Motor neuron (in vitro differentiated cells): ENCODE data around the gene RPS3A. TPM values are rescaled to one million over a fixed set of nuclear protein-coding genes. Genes with fewer than 3 reads are reported as not detected.
"Not testable (repeated sequence)": the region's sequence is repeated elsewhere in the genome, so short reads cannot be mapped to it uniquely, and the experiment has no call there.

Experiments used
- ATAC-seq, 8 experiments: fragments of 200-7000 bp; cut with Tn5 transposase; replicated peaks in 6 of 8; 2 replicates each; pipeline ENCODE4 v1.8.0; 2021; ENCODE audit warnings: mild to moderate bottlenecking in 8 of 8, moderate library complexity in 8 of 8
- H3K27ac ChIP-seq, 2 donors: fragments of 250-450 bp; sonication (Bioruptor Pico); 2 replicates each; pipeline ENCODE4 v1.9.0; 2021; ENCODE audit warnings: antibody characterized with exemption in 2 of 2, mild to moderate bottlenecking in 2 of 2, moderate library complexity in 1 of 2
- H3K4me1 ChIP-seq, 2 donors: fragments of 250-450 bp; sonication (Bioruptor Pico); replicated peaks in 1 of 2; 2 replicates each; pipeline ENCODE4 v1.6.1; 2021; ENCODE audit warnings: antibody characterized with exemption in 2 of 2, mild to moderate bottlenecking in 2 of 2, moderate library complexity in 1 of 2
- H3K4me3 ChIP-seq, 5 donors: fragments of 250-450 bp; sonication (Bioruptor Pico); 2 replicates each; pipeline ENCODE4 v1.9.0; 2021; ENCODE audit warnings: antibody characterized with exemption in 5 of 5, mild to moderate bottlenecking in 5 of 5, moderate library complexity in 4 of 5
- WGBS, 10 experiments: fragments of 450-650 bp; shearing (Covaris generic); methylation state at CpG; one replicate each; pipeline ENCODE4 v1.0.0; 2022; 5-methylcytosine and 5-hydroxymethylcytosine counted together
- in situ Hi-C, 9 experiments: fragments of 400-800 bp; cut with MboI; loops; one replicate each; pipeline ENCODE4 v1.15.0; 2021; ENCODE audit warnings: low sequenced_read_pairs in 9 of 9, low pct_unique_long_range_greater_than_20kb in 2 of 9; ENCODE audit not compliant: unreplicated experiment in 9 of 9
- total RNA-seq, 8 experiments: library from RNA; unstranded; fragments of 300-600 nt; gene quantifications; 2 replicates each; pipeline versions ENCODE4 v1.2.3 to v1.2.4, GENCODE V29; 2022

Gene RPS3A
- total RNA-seq, 8 experiments from 2014 or later: 2,006 to 5,121 (median 2,647) TPM

DNA sequence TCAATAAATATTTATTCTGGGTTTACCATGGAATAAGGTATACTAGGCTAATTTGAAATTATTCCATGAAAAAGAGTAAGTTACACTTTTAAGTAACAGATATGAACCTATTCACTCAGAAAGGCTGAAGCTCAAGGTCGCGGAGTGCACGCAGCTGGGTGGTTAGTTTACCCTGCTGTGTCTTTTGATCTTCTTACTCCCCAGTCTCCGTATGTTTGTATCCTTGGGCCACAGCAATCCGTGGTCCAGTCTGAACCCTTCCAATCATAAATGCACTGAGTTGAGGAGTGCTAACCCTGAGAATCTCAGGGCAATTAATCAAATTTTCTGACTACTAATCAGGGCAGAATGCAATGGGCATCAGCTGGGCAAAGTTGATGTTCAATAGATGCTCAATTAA lies 33.9 kb downstream of the RPS3A start:
- 71 to 100% (median 94%) methylated on average over 2 to 5 of the region's 5 CpGs; no CpG with 5 or more reads in 4 of the 10 experiments for WGBS, 10 experiments
- ATAC-seq: no peak
- in situ Hi-C loops: loop anchor here in 2 of 9 experiments (25.0 kb wide), 2 partner anchors 229 to 479 kb away; no protein-coding TSS in a partner anchor
- H3K27ac ChIP-seq: no peak overlapping the region
- H3K4me1 ChIP-seq: no peaks in the 10 kb centered on the region
- H3K4me3 ChIP-seq: no peak overlapping the region

DNA sequence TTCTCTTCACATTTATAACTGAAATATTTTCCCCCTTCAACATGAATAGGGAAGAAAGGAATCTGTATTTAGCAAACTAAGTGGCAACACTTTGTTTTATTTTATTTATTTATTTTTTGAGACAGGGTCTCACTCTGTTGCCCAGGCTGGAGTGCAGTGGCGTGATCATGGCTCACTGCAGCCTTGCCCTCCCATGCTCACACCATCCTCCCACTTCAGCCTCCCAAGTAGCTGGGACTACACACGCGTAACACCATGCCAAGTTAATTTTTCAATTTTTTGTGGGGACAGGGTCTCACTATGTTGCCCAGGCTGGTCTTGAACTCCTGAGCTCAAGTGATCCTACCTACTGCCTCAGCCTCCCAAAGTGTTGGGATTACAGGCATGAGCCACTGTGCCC lies 36.6 kb downstream of the RPS3A start:
- 100% methylated on average over 1 to 2 of the region's 3 CpGs; no CpG with 5 or more reads in 2 of the 10 experiments for WGBS, 10 experiments
- not testable (repeated sequence) for ATAC-seq
- in situ Hi-C loops: loop anchor here in 2 of 9 experiments (25.0 kb wide), 2 partner anchors 226 to 476 kb away; no protein-coding TSS in a partner anchor

DNA sequence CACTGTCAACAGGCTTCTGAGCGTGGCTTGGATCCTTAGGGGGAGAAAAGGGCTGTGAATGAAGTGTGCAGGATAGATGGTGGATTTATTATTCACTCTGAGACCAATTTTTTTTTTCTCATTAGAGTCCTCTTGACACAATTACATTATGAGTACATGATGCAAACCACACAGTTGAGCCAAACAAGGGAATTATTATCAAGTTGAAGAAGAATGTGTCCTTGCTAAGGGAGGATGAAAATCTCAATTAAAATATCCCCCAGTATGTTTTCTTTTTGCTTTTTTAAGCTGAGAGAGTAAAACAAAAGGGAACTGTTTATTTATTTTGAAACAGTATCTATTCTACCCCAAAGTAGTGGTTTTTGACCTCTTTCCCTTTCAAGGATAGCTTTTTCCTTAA lies 40.4 kb downstream of the RPS3A start:
- Histone ChIP-seq H3K4me1 (no peaks in the 10 kb centered on the region), H3K27ac (no peak overlapping the region), H3K4me3 (no peak overlapping the region)
- WGBS, 10 experiments: 88 to 100% (median 92%) methylated on average over 1 of the region's 1 CpG; no CpG with 5 or more reads in 6 of the 10 experiments
- in situ Hi-C loops: loop anchor here in 2 of 9 experiments (25.0 kb wide), 2 partner anchors 222 to 472 kb away; no protein-coding TSS in a partner anchor
- no peak for ATAC-seq

More for the DNA sequence above, 36.6 kb downstream of the RPS3A start:
- not testable (repeated sequence) for H3K4me3 ChIP-seq, H3K27ac ChIP-seq, H3K4me1 ChIP-seq

DNA sequence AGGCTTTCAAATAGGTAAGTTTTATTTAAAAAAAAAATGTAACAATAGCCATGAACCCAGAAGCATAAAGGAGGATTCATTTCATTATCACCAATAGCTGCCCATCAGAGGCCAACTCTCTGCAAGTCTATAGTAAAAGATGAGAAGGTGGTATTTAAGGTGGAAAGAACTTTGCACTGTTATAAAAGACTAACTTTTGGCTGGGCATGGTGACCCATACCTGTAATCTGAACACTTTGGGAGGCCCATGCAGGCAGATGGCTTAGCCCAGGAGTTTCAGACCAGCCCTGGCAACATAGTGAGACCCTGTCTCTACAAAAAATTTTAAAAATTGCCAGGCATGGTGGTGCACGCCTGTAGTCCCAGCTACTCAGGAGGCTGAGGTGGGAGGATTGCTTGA lies 43.3 kb downstream of the RPS3A start:
- in situ Hi-C loops: loop anchor here in 2 of 9 experiments (25.0 kb wide), 2 partner anchors 220 to 470 kb away; no protein-coding TSS in a partner anchor
- ATAC-seq: no peak
- WGBS, 10 experiments: 100% methylated on average over 1 of the region's 1 CpG; no CpG with 5 or more reads in 9 of the 10 experiments
- Histone ChIP-seq H3K4me3 (no peak overlapping the region), H3K4me1 (no peaks in the 10 kb centered on the region), H3K27ac (no peak overlapping the region)

DNA sequence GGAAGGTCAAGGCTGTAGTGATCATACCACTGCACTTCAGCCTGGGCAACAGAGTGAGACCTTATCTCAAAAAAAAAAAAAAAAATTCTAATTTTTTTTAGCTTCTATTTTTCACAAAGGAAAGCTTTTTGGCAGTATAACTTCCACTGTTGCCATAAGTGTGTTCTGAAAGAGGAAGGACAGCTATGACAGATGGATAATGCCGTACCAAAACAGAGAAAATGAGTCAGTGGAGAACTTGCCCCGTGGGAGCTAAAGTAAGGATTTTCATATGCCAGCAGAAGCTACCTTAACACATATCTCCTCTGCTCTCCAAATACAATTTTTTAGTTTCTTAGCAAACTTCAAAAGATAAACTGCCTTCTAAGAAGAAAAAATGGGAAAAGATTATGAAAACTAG lies 43.7 kb downstream of the RPS3A start:
- no peak for ATAC-seq
- H3K4me1 ChIP-seq: no peaks in the 10 kb centered on the region
- no peak overlapping the region for H3K4me3 ChIP-seq
- no peak overlapping the region for H3K27ac ChIP-seq
- in situ Hi-C loops: loop anchor here in 2 of 9 experiments (25.0 kb wide), 2 partner anchors 219 to 469 kb away; no protein-coding TSS in a partner anchor
- WGBS, 10 experiments: 90 to 100% (median 100%) methylated on average over 1 to 2 of the region's 2 CpGs; no CpG with 5 or more reads in 3 of the 10 experiments

DNA sequence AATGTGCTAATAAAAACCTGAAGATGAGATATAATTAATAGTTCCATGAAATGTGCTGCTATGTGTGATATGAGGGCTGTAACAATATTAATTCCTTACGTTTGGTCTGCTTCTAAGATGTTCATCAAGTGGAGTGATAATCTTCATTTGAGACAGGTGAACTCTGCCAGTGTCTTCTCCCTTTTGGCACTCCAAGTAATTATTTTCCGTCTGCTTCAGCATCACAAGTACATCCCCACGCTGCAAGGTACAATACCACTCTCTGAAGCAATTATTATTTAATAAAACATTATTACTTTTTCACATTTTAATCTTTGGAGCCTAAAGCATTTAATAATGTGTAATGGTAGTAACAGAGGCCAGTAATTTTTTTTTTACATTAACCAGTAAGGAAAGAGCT lies 44.4 kb downstream of the RPS3A start:
- Histone ChIP-seq H3K4me1 (no peaks in the 10 kb centered on the region), H3K27ac (no peak overlapping the region), H3K4me3 (no peak overlapping the region)
- WGBS, 10 experiments: 81 to 100% (median 98%) methylated on average over 1 to 3 of the region's 3 CpGs; no CpG with 5 or more reads in 1 of the 10 experiments
- in situ Hi-C loops: loop anchor here in 2 of 9 experiments (25.0 kb wide), 2 partner anchors 218 to 468 kb away; no protein-coding TSS in a partner anchor
- ATAC-seq: no peak

DNA sequence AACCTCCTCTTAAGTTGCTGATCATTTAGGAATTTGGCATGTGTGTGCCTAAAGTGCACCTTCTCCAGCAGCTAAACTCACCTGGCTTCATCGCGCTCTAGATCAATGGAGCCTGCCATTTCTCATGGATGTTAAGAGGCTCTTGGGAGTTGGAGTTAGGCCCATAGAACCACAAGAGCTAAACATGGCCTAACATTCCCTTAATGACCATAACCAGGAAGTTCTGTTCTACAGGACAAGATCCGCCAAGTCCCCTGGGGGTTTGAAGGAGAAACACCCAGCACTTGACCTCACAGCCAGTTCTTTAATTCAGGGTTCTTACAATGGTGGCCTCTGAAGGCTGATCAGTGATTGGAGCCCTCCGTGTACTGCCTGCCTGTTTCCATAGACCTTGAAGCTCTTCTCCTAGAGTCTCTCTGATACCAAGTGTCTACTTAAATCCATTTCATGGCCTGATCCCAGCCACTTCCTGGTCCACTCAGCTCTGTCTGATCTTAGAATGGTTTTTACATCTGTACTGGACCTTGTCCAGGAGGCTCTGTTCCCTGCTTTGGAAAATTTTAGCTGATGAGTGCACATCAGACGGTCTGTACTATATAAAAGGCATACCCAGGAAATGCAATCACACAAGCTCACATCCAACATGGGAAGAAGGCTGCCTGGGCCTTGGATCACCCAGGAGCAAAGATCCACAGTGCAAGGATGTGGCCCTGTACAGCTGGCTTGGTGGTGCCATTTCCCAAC lies 45.1 kb downstream of the RPS3A start:
- in situ Hi-C loops: loop anchor here in 2 of 9 experiments (25.0 kb wide), 2 partner anchors 218 to 468 kb away; no protein-coding TSS in a partner anchor
- no peak overlapping the region for H3K4me3 ChIP-seq
- WGBS, 10 experiments: 88 to 100% (median 100%) methylated on average over 1 to 3 of the region's 5 CpGs
- no peak overlapping the region for H3K27ac ChIP-seq
- no peak for ATAC-seq
- H3K4me1 ChIP-seq: no peaks in the 10 kb centered on the region

DNA sequence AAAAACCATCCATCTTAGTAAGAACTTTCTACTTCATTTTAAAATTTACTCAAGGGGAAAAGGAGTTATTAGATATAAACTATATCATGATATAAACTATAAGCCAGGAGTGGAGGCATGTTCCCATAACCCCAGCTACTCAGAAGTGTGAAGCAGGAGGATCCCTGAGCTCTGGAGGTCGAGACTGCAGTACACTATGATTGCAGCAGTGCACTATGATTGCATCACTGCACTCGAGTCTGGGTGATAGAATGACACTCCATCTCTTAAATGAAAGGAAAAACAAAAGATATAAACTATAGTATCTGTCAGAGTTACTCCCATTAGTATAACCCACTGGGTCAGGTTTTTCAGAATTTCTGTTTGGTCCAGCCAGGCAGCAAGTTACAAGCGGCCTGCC lies 47.6 kb downstream of the RPS3A start:
- ATAC-seq: peak in 3 of 8 experiments; percentile 50 to 85 (median 55)
- H3K4me3 ChIP-seq: no peak overlapping the region
- no peaks in the 10 kb centered on the region for H3K4me1 ChIP-seq
- in situ Hi-C loops: loop anchor here in 2 of 9 experiments (25.0 kb wide), 2 partner anchors 215 to 465 kb away; no protein-coding TSS in a partner anchor
- WGBS, 10 experiments: 60 to 100% (median 81%) methylated on average over 1 to 2 of the region's 3 CpGs; no CpG with 5 or more reads in 2 of the 10 experiments
- H3K27ac ChIP-seq: no peak overlapping the region

DNA sequence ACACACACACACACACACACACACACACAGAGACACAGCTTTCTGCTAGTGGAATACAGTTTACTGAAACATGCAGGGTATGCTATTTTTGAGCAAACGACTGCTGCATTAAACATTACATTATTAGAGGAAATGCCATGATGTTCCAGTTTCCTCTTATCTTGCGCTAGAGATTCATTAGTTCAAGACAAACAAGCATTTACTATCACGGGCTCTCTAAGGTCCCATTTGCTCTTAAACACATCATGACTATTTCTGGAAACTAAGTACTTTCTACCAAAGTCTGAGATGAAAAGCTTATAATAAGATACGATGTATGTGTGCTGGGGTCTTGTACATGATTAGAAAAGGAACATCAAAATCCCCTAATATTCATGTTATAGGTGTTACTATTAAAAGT lies 48.8 kb downstream of the RPS3A start:
- no peaks in the 10 kb centered on the region for H3K4me1 ChIP-seq
- no peak for ATAC-seq
- 20 to 100% (median 91%) methylated on average over 1 to 4 of the region's 4 CpGs for WGBS, 10 experiments
- no peak overlapping the region for H3K4me3 ChIP-seq
- in situ Hi-C loops: loop anchor here in 2 of 9 experiments (25.0 kb wide), 2 partner anchors 214 to 464 kb away; no protein-coding TSS in a partner anchor
- H3K27ac ChIP-seq: no peak overlapping the region

DNA sequence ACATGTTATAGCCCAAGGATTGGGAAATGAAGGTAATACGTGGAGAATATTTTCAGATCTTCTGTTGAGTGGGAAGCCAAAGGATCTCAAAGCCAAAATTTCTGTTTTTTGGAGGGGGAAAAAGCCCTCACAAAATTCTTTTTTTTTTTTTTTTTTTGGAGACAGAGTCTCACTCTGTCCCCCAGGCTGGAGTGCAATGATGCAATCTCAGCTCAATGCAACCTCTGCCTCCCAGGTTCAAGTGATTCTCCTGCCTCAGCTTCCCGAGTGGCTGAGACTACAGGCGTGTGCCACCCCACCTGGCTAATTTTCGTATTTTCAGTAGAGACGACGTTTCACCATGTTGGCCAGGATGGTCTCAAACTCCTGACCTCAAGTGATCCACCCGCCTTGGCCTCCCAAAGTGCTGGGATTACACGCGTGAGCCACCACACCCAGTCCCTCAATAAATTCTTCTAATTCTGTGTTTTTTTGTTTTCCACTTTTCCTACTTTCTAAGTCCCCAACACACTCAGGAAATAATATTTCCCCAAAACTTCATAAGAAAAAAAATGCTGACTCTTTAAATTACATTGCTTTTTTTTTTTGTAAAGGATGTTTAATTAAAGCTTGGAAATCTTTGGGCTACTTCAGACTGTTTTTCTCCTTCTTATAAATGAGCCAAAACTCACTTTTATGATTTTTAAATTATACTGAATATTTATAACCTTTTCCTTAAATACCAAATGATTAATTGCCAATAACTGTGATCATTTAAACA lies 51.6 kb downstream of the RPS3A start:
- H3K4me3 ChIP-seq: no peak overlapping the region
- WGBS, 10 experiments: 84 to 100% (median 90%) methylated on average over 1 to 9 of the region's 9 CpGs; no CpG with 5 or more reads in 1 of the 10 experiments
- no peaks in the 10 kb centered on the region for H3K4me1 ChIP-seq
- ATAC-seq: no peak
- H3K27ac ChIP-seq: no peak overlapping the region
- in situ Hi-C loops: no loop called here

DNA sequence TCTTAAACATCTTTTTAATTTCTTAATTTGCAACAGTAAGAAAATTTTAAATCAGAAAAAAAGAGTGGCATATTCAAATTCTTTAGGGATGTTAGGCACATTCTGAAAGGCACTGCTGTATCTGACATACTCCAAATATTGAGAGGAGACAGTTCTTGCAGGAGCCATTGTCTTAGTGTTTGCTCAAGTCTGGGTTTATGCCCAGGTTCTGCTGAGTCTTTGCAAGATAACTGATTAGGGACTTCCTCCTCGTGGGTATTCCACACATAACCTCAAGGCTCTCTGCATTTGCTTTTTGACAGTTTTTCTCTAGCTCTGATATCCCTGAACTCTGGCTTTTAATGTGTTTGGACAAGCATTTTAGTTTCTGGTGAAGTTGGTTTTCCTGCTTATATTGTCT lies 52.6 kb downstream of the RPS3A start:
- ATAC-seq: peak in 1 of 8 experiments; percentile 55
- in situ Hi-C loops: no loop called here
- 0 to 88% (median 43%) methylated on average over 1 of the region's 1 CpG; no CpG with 5 or more reads in 3 of the 10 experiments for WGBS, 10 experiments
- H3K4me1 ChIP-seq: no peaks in the 10 kb centered on the region
- no peak overlapping the region for H3K27ac ChIP-seq
- no peak overlapping the region for H3K4me3 ChIP-seq

DNA sequence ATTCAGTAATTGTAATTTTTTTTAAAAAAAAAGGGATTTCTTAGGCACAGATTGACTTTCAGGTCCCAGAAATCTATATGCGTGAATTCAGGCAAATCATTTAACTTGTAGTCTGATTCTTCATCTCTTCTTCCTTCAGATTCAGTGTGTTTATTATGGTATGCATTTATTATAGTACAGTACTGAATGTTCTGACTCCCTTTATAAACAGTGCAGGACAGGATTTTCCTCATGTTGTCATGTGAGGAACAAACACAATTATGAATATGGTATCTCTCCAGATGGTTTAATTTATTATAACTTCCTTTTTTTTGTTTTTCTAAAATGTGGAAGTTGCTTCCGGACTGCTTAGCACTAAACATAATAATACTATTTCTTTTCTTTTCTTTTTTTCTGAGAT lies 54.2 kb downstream of the RPS3A start:
- no peak overlapping the region for H3K4me3 ChIP-seq
- H3K4me1 ChIP-seq: no peaks in the 10 kb centered on the region
- WGBS, 10 experiments: 18 to 100% (median 100%) methylated on average over 1 to 2 of the region's 2 CpGs
- no peak overlapping the region for H3K27ac ChIP-seq
- in situ Hi-C loops: no loop called here
- ATAC-seq: no peak
